Mucosa of descending colon (tissue), 3 donors: ENCODE measurements around the gene INO80. TPM values are rescaled to one million over a fixed set of nuclear protein-coding genes. Genes with fewer than 3 reads are reported as not detected.

Experiments
- ATAC-seq: fragments of 200-7000 bp; cut with Tn5 transposase; one replicate; pipeline ENCODE4 v1.9.1; 2020; ENCODE audit warnings: mild to moderate bottlenecking, moderate library complexity
- DNase-seq, 3 donors: peaks; one replicate each; pipeline ENCODE4 v3.0.0-alpha.2; 2020
- H3K36me3 ChIP-seq: fragments of 200-600 bp; one replicate; pipeline ENCODE4 v1.8.0; 2021; ENCODE audit warnings: low read depth, mild to moderate bottlenecking
- H3K4me1 ChIP-seq: fragments of 200-600 bp; one replicate; pipeline ENCODE4 v1.8.0; 2021; ENCODE audit warnings: low read depth, mild to moderate bottlenecking
- H3K4me3 ChIP-seq: fragments of 200-600 bp; one replicate; pipeline ENCODE4 v1.8.0; 2021; ENCODE audit warnings: mild to moderate bottlenecking
- H3K9me3 ChIP-seq: fragments of 200-600 bp; one replicate; pipeline ENCODE4 v1.8.0; 2021; ENCODE audit warnings: mild to moderate bottlenecking
- CTCF ChIP-seq: fragments of 200-600 bp; IDR thresholded peaks from one replicate; pipeline ENCODE4 v1.8.0; 2022; ENCODE audit warnings: antibody characterized with exemption, mild to moderate bottlenecking
- intact Hi-C, 2 donors: fragments of 100-400 bp; cut with DNase I in 1 of 2; cut with micrococcal nuclease in 1 of 2; formaldehyde crosslinking; loops; one replicate each; pipeline versions ENCODE4 v1.11.0 to v1.11.1; 2022; cut with DNase I, micrococcal nuclease
- total RNA-seq, 3 donors: library from RNA; stranded (reverse); fragmentation: NEBNext Ultra II Directional in 2 of 3; extraction: Animal tissue kit (Norgen Biotek cat#: 25700) in 2 of 3; gene quantifications; one replicate each; pipeline versions ENCODE4 v1.2.1 to v1.2.4, GENCODE V29; 2021 to 2023
- donor health status: DM: no; HTN: no; CAD: no; lungs with moderate emphysema.
- donor health status: DM: no; HTN: no; CAD: no.
- donor health status: DM: no; HTN: yes; CAD: no.

The INO80 gene
- total RNA-seq, 3 donors from 2014 or later: 22.7 to 28.0 (median 26.3) TPM

DNA sequence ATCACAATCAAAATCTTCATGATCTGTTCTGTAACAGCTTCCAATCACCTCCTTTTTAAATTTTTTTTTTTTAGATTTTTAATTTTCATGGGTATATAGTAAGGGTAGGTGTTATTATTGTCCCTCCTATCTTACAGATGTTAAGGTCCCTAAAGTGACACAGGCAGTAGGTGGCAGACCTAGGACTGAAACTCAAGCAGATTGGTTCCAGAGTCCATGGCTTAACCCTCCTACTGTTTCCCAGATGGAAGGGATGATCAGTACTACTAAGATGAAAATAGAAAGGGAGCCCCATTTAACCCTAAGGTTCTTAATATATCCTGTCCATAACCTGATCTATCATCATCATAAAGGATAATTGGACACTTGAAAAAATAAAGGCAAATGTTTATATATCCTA is 105.7 kb downstream of the INO80 start:
- intact Hi-C loops: loop anchor here in 1 of 2 donors (10.0 kb wide), 1 partner anchor 66 kb away; no protein-coding TSS in a partner anchor
- ATAC-seq: peak; percentile 33
- H3K4me1 ChIP-seq: peaks cover 2% of the 10 kb centered on the region
- no peak overlapping the region for H3K4me3 ChIP-seq
- H3K9me3 ChIP-seq: no peaks in the 10 kb centered on the region
- TF ChIP-seq CTCF: no peak
- H3K36me3 ChIP-seq: no peaks in the 10 kb centered on the region
- DNase-seq: no peak

- intact Hi-C loops: no loop called here
- Histone ChIP-seq H3K4me1 (peaks cover 8% of the 10 kb centered on the region), H3K4me3 (no peak overlapping the region), H3K36me3 (no peaks in the 10 kb centered on the region), H3K9me3 (no peaks in the 10 kb centered on the region)
- ATAC-seq (no peak), DNase-seq (no peak)
- no peak for TF ChIP-seq CTCF
Measured at GRCh38 chr15:41006479-41006878, 109.6 kb downstream of the INO80 start.

- Histone ChIP-seq H3K9me3 (no peaks in the 10 kb centered on the region), H3K4me1 (peaks cover 15% of the 10 kb centered on the region), H3K4me3 (no peak overlapping the region), H3K36me3 (no peaks in the 10 kb centered on the region)
- no peak for DNase-seq
- ATAC-seq: no peak
- TF ChIP-seq CTCF: no peak
- intact Hi-C loops: no loop called here
Measured at GRCh38 chr15:41004490-41004889, 111.6 kb downstream of the INO80 start.

DNA sequence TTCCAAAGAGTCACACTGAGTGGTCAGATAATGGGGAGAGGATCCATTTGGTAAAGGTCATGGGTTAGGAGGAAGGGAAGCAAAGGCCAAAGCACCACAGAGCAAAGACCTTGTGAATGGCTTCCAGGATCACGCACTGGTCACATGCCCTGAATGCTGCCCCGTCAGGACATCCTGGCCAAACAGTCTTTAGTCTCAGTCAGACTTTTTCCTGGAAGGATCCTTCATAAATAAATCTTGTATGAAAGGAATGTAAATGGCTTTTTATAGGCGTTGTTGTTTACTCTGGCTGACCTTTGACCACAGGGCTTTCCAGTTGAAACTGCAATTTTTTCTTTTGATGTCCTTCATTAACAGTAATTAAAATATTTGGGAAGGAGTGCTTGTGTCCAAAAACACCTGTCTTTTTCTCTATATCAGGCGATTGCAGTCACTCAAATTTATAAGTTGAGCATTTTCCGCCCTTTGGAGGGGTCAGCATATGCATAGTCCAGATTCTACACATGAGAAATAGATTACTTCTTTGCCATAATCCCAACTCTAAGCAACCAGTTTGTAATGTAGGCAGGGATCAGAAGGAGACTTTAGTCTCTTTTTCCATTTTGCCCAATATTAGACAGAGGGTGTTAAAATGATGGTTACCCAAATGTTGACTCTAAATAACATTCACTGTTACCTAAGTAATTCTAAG is 114.4 kb downstream of the INO80 start:
- Histone ChIP-seq H3K36me3 (no peaks in the 10 kb centered on the region), H3K4me1 (peaks cover 15% of the 10 kb centered on the region), H3K9me3 (no peaks in the 10 kb centered on the region), H3K4me3 (no peak overlapping the region)
- peak; percentile 98 for ATAC-seq
- DNase-seq: peak in 2 of 3 donors; percentile 55 to 67
- intact Hi-C loops: no loop called here
- no peak for TF ChIP-seq CTCF

DNA sequence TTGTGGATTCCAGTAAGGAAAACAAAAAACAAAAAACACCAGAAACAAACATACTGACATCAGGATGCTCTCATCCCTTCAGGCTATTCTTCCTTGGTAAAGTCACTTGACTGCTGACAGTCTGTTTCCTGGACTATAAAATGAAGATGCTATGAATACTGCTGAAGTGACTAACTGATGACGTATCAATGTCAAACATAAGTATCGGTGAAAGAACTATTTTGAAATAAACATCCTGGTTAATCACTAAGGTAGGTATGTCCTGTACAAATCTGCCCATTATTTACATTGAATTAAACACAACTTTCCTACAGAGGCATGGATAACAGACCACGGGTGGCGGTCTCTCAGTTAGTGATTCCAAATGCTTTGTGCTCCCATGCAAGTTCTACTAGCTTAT is 116.9 kb downstream of the INO80 start:
- H3K36me3 ChIP-seq: no peaks in the 10 kb centered on the region
- no peak overlapping the region for H3K4me3 ChIP-seq
- no peak for TF ChIP-seq CTCF
- intact Hi-C loops: no loop called here
- DNase-seq (no peak), ATAC-seq (no peak)
- peaks cover 15% of the 10 kb centered on the region for H3K4me1 ChIP-seq
- no peaks in the 10 kb centered on the region for H3K9me3 ChIP-seq

DNA sequence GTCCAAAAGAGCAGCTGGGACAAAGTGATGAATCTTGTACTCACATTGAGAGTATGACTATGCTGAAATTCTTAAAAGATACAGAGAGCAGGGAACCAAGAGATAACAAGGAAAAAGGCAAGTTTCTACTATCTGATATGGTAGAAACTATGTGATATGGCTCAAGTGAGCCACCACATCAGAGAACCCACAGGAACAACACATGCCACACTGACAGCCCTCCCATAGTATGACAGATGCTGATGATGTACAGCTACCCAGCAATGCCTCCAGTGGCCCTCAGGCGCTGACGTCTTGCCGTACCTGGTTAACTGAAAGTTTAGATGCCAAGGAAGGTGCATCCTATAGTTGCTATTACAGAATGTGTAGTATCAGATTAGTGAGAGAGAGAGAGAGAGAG is 120.4 kb downstream of the INO80 start:
- ATAC-seq: no peak
- H3K4me3 ChIP-seq: no peak overlapping the region
- H3K36me3 ChIP-seq: no peaks in the 10 kb centered on the region
- intact Hi-C loops: no loop called here
- no peaks in the 10 kb centered on the region for H3K4me1 ChIP-seq
- no peak for DNase-seq
- no peaks in the 10 kb centered on the region for H3K9me3 ChIP-seq
- no peak for TF ChIP-seq CTCF
